Lower leg skin (tissue), 3 donors: Measurements from ENCODE around the gene KRT28.

ENCODE experiments used
- CTCF ChIP-seq, 3 donors: fragments of 450-650 bp; IDR thresholded peaks; one replicate each; pipeline ENCODE4 v1.5.1; 2016; ENCODE audit warnings: antibody characterized with exemption in 3 of 3, mild to moderate bottlenecking in 3 of 3, moderate library complexity in 2 of 3
- POLR2A ChIP-seq, 2 donors: fragments of 450-650 bp; IDR thresholded peaks; one replicate each; pipeline ENCODE4 v1.6.1; 2016 to 2017; ENCODE audit warnings: antibody characterized with exemption in 2 of 2, mild to moderate bottlenecking in 1 of 2, moderate library complexity in 1 of 2

GRCh38 chr17:40810494-40810893 lies 10.7 kb upstream of the KRT28 start:
- TF ChIP-seq CTCF (IDR thresholded peaks at IDR 0.05) (no peak), POLR2A (IDR thresholded peaks at IDR 0.05) (no peak)
